Activated CD4-positive, CD25-positive, alpha-beta regulatory T cell treated with anti-CD3 and anti-CD28 coated beads, Interleukin-2, amount 50 U/mL, for 16 hours (primary cell): Measurements from ENCODE around the gene KCNJ8.
"Not testable (repeated sequence)": the region's sequence is repeated elsewhere in the genome, so short reads cannot be mapped to it uniquely, and the experiment has no call there.

Experiments
- DNase-seq: peaks from one replicate; pipeline ENCODE4 v3.0.0-alpha.2; 2020; ENCODE audit warnings: low read depth, low spot score

KCNJ8 gene

DNA sequence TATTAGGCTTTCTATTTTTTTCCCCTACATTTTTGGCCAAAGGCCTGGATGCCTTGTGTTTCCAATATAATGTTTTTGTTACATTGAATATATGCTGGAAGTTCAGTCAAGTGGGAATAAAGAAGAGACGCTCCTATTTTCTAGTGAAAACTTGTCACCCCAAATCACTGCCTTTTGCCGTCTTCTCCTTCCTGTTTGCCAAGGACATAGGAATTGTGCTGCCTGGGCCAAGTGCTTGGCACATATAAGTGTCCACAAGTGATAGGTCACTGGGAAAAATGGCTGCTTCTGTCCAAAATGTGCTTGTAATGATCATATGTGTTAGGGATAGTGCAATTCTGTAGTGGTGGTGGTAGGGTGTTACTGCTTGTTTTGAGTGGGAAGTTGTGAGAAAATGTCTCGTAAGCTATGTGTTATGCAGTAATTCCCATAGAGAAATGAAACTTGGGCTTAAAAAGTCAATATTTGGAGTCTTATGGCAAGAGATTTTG, 11.6 kb upstream of the KCNJ8 start:
- DNase-seq, result no peak

DNA sequence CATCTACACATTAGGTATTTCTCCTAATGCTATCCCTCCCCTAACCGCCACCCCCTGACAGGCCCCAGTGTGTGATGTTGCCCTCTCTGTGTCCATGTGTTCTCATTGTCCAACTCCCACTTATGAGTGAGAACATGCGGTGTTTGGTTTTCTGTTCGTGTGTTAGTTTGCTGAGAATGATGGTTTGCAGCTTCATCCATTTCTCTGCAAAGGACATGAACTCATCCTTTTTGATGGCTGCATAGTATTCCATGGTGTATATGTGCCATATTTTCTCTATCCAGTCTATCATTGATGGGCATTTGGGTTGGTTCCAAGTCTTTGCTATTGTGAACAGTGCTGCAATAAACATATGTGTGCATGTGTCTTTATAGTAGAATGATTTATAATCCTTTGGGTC, 8.2 kb upstream of the KCNJ8 start:
- DNase-seq, result not testable (repeated sequence)

DNA sequence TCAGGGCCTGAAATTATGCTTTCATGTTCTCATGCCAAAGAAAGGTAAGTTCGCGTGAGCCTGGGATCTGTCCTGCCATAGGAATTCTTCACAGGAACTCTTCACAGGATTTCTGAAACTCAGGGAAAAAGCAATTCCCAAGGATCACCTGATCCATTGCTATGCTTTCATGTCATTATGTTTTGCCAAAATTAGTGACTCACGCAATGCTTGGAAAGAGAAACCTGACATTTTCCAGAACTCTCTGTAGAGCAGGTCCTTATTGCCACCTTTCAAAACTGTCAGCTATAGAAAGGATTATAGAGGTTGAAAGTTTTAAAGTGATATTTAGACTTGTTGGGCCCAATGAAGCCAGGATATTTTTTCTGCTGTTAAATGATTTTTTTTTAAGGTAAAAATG, 6.3 kb upstream of the KCNJ8 start:
- DNase-seq, result no peak

DNA sequence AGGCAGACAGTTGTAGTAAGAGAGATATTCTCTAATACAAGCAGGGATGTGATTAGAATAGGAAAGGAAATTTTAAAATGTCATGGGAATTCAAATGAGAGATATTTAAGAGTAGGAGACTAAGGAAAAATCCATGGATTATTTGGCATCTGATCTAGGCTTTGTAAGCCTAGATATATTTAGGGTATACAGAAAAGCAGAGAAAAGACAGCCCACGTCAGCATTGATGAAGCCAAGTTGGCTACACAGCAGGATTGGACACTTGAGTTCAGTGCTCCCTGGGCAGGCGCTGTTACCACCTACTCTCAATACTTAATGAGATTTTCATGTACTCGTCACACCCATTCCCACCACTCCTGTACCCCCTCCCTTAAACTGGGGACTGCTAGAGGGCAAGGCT, 1.7 kb upstream of the KCNJ8 start:
- DNase-seq, result no peak

DNA sequence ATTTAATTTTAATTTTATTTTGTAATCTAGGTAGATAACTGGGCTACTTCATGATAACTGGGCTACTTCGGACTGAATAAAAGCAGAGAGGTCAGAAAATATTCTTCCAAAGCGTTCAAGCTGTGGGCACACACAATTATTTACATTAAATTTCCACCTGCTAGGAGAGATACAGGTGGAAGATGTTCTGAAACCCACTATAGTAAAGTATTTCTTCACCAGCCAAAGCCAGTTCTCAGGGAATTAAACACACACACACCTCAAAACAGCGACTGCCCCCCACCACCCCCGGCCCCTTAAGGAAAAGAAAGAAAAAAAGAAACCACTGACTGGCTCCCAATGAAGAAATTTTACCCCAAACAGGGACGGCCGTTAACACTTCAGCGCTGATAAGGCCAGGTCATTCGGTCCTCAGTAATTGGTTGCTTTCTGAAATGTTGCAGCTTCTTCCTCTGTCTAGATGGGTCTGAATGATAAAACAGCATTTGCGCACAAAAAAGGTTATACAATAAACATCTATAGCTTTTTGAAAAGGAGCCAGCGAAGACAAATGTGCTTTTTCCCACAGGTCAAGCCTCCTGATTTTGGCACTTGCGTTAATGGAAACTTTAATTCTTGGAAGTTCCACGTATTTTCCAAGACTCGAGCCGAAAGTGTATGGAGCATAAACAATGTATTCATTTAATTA, 771 bp upstream of the KCNJ8 start:
- no peak for DNase-seq

DNA sequence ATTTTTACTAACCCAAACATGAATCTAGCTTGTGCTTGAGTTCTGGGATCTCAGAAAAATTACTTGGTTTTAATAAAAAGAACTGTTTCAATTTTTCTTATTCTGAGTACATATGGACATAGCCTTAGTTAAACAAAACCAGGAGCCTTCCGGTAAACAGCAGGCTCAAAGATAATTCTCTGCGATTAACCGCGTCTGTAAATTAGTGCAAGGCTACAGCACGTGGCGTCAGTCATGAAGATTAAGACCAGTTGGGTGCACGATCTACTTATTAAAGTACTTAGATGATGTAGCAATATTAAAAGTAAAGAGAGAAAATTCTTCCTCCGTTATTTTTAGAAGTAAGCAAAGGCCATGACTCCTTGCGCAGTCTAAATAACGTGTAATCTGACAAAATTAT, 700 bp downstream of the KCNJ8 start:
- DNase-seq, result no peak

DNA sequence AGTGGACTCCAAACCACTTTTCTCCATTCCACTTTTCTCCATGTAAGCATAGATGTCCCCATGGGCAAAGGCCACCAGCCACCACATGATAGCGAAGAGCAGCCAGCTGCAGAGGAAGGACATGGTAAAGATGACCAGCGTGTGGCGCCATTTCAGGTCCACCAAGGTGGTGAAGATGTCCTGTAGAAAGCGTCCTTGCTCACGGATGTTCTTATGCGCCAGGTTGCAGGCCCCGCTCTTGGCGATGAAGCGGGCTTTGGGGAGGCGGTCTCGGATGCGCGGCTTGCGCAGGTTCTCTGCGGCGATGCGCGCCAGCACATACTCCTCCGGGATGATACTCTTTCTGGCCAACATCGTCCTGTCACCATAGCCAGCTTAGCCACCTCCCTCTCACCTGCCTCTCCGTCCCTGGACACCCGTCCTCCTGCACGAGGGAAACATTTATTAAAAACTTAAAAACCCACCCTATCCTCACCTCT, 1.2 kb downstream of the KCNJ8 start:
- no peak for DNase-seq

DNA sequence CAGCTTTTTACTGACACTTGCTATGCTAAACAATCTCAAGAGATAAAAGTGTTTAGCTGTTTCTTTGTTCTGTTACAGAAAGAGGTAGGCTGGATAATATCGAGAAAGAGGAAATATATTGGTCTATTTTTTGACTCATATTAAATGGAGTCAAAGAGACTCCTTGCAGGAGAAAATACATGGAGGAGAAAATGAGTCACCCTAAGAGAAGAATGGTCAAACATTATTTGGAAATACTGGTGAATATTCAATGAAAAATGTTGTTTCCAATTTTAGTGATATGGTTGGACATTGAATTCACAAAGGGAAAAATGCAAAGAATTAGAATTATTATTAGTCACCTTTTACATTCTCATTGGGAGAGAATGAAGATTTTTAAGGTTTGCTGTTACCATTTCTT, 3.2 kb downstream of the KCNJ8 start:
- DNase-seq, result no peak

DNA sequence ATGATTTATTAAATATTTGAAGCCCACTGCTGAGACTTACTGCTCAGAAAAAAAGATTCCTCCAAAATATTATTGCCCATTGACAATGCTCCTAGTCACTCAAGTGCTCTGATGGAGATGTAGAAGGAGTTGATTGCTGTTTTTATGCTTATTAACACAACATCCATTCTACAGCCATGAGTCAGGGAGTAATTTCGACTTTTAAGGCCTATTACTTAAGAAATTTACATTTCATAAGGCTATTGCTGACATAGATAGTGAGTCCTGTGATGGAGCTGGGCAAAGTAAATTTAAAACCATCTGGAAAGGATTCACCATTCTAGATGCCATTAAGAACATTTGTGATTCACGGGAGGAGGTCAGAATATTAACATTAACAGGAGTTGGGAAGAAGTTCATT, 5.2 kb downstream of the KCNJ8 start:
- no peak for DNase-seq

DNA sequence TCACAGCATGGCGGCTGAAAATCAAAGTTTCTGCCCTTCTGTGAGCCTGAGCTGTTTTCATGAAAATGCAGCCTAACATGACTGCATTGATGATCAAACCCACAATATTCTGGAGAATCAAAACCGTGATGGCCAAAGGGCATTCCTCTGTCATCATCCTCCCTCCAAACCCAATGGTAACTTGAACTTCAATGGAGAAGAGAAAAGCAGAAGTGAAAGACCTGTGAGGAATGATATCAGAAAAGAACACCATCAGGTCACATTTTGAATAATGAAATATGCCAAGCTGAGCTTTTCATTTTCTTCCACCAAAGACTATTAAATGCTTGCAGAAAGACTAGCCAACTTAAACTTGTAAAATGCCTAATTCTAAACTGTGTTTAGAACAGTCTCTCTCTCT, 8.1 kb downstream of the KCNJ8 start:
- no peak for DNase-seq

DNA sequence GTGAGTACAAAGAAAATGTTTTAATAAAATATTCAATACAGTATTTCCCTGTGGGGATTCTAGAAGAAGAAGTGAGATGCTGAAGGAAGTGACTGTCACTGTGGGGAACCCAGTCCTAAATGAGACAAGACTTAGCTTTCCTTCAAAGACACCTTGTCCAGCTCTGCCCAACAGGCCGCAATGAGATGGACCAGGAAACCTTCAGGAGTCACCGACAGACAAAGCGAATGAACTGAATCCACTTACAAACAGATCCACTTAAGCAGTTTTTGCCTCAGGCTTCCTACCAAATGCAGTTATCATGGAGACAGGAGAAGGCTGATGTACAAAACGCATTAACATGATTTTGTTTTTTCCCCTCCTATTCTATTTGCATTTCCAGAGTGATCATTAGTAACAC, 9.6 kb downstream of the KCNJ8 start:
- no peak for DNase-seq

DNA sequence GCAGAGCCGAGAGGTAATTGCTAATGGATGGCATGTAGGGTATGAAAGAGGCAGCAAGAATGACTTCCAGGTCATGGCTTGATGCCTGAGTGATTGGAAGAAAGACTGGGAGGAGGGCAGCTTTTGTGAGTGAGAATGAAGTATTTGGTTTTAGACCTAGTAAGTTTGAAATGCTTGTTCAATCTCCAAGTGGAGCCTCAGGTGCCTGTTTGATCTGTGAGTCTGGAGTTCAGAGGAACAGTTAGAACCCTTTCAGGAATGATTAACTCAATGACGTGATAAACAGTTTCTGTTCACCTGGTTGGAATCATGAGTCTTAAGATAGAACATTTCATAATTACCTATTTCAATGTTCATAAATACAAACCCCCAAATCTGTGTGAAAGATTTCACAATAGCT, 10.4 kb downstream of the KCNJ8 start:
- no peak for DNase-seq

DNA sequence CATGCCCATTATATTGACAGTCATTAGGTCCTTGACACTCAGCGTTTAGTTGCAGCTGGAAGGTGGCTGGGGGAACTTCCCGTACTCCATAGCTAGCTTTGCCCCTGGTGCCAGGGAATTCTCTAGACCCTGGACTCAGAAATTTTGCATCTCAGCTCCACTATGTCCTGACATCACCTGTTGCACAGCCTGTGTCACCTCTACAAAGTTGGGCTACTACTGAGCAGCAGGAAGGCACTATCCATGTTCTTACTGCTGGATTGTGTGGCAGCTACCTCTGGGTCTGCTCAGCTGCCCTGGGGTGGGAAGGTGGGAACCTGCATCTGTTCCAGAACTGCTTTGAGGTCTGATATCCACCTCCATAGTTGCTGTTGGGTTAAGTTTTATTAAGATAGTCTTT, 11.0 kb downstream of the KCNJ8 start:
- DNase-seq, result no peak

DNA sequence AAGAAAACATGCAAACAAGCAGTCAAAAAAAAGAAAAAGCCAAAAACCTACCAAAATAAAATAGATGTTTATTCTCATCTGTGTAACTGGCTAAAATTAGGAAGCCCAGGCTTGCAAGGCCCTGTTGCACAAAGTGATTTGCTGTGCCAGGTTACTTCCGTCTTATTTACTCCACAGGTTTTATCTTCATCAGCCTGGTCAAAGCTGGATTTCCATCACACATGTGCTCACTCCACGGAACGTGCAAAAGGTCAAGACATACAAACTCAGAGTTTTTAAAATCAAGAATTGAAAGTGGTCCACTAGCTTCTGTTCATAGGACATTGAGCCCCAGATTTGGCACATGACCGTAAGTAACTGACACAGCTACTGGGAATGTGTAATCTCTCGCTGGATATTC, 14.8 kb downstream of the KCNJ8 start:
- no peak for DNase-seq

DNA sequence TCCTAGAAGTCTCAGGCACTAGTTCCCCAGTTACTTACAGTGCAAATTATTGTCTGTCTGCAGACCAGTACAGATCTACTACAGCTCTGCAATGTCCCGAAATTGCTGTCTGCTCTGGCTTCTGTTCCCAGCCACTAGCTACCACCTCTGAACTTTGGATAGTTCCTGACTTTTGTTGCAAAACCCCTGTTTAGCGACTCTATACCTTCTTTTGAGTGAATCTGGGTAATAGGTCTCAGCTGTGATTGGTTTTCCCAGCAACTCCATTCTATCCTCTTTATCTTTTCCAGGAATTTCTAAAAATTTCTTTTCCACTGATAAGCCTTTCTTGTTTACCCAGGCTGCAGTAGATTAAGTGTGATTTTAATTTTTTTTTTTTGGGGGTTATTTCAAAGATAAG, 16.8 kb downstream of the KCNJ8 start:
- DNase-seq, result no peak

DNA sequence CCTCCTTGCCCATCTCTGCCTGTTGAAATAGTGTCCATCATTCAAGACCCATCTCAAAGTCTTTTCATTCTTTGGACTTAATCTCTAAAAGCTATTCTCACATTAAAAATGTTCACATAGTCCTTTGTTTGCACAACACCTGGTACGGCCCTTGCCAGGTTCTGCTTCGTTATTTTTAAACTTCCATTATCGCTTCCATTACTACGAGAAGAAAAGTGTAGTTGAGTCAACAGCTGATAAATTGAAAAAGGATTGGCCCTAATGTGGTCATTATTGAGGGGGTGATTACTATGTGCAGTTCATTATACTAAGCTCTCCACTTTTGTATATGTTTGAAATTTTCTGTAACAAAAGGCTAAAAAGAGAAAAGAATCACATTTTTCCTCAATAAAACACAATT, 17.8 kb downstream of the KCNJ8 start:
- DNase-seq, result no peak

DNA sequence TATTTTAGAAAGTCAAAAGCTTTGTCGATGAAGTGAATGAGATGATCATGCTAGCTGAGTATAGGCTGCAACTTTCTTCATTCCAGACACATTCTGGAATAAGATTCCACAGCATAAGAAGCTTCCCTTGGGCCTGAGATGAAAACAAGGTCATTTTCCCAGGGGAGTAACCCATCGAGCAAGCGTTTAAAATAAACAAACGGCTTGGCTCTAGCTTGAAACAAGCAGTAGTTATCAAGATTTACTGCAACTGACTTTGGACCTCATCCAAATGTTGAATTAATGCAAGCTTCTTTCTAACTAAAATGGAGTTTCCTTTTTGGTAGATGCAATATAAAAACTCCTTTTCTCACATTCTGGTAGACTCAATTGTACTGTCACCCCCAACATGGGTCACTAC, 23.0 kb downstream of the KCNJ8 start:
- DNase-seq, result no peak

DNA sequence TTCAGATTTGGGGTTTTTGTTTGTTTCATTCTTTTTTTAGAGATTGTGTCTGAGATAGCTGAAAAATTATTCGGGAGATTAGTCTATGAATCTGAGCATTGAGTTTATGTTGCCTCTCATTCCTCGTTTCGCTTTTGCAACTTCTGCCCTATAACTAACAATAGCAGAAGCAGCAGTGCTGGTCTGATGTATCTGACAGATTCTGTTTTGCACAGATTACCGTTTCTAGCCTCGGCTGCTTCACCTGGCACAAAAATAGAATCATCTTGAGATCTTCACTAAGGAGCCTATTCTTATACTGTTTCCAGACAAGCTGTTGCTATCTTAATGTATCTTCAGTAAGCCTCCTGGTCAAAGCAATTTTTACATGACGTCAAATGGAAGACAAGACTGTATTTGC, 29.2 kb downstream of the KCNJ8 start:
- DNase-seq, result no peak

DNA sequence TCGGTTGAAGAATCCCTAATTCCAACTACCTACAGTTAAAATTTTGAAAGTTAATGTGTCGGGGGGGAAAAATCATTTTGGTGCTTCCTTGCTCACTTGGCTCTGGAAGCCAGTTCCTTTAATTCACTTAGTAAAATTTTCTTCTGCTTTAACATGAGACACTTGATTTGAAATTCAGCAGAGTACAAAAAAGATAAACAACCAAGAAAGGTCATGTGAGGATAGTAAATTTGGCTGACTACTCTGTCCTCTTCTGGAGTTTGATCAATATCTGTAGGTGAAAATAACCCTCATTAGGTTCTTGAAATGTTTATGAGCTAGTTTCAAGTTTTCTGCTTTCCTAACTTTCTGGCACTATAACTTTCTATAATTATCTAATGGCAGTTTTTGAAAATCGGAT, 43.4 kb downstream of the KCNJ8 start:
- DNase-seq, result no peak

DNA sequence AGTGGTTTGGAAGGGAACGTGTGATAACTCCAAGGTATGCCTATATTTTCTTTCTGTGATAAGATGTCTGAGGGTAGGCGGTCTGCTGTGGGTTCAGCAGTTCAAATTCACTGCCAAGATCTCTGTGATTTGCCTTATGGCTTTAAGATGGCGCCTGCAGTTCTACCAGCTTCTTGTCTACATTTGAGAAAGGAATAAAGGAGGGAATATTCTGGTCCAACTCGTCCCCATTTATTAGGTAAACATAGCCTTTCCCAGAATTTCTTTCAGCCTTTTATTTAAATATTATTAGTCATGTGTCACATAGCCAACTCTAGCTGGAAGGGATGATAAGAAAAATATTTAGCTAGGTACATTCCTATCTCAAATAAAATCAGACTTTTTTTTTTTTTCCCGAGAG, 48.8 kb downstream of the KCNJ8 start:
- DNase-seq, result no peak

DNA sequence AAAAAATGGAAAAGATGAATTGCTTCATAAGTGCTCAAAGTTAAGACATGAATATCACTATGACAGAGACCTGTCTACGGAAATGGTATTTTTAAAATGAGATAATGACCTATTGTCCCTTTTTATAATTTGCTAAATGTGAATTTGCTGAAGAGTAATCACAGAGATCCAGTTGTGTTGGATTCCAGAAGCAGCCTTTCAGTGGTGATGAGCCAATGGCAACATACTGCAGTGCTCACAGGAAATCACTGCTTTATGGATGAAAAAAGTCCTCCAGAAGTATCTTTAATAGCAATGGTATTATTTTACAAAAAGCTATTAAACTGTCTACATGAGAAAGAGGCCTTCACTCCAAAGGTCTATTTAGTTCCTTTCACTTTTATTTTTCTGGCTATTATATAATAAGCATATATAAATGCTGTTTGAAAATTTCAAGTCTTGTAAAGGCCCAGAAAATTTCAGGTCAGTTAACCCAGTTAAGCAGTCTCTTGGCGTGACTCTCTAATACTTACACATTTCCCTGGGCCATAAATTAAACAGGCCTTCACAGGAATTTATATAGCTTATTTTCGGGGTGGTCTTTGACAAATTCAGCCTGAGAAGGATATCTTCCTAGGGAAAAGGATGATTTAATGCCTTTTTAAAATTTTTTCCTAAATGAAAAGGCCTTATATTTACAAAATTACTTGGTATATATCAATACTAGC, 55.4 kb downstream of the KCNJ8 start:
- no peak for DNase-seq

DNA sequence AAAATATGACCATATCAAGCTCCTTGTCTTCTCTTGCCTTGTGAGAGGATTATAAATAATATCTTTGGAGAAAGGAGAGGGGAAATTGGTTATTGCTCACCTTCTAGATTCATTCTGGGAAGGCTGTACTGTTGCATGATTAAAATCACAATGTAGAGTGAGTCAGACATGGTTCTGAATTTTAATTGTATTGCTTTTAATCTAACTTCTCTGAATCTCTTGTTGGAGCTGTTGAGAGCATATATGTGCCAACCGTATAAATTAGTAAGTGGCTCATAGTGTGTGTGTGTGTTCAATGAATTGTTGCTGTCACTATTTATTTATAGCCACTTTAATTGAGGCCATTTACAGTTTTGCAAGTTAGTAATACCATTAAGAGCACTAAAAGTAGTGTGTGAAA, 56.1 kb downstream of the KCNJ8 start:
- no peak for DNase-seq

DNA sequence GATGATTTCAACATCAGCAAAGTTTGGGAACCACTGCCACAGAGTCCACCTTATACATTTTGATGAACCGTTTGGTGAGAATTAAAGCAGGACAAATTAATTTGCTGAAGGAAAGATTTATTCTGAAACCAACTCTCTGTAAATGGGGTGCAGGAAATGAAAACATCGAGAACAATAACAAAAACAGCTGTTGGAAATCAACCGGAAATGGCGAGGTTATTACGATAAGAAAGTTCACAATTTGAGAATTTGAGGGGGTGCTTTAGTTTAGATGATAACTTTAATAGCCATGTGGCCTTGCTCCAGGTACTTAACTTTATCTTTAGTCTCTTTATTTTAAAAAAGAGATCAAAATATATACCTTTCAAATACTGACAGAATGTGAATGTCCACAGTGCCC, 56.7 kb downstream of the KCNJ8 start:
- no peak for DNase-seq
